Measurements from ENCODE around the gene NECAB2.

NECAB2 gene

DNA sequence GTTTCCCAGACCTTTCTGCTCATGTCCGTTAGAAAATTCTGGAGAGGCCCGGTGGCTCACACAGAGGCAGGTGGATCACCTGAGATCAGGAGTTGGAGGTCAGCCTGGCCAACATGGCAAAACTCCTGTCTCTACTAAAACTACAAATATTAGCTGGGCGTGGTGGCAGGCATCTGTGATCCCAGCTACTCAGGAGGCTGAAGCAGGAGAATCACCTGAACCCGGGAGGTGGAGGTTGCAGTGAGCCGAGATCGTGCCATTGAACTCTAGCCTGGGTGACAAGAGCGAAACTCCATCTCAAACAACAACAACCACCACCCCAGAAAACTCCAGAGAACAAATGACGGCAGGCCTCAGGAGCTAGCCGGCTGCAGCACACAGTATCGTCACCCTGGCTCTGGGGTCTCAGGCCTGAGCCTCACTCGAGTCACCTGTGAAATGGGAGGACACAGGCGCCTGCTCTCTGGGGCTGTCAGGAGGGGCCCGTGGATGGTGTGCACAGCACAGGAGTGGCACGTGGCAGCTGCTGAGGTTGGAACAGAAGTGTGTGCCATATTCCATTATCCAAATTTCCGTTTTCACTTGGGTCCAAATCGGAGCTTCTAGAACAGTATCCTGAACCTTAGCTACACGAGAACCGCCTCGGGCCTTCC is 77.9 kb downstream of the NECAB2 start:
- peaks cover 22% of the 10 kb centered on the region for H3K4me1 ChIP-seq
- no peak overlapping the region for H2AFZ ChIP-seq
- H3K36me3 ChIP-seq (ENCODE audit: control insufficient read depth, insufficient read depth, low read length), result no peaks in the 10 kb centered on the region
- no peak overlapping the region for H3K4me3 ChIP-seq (ENCODE audit: low read depth, low read length)
- no peaks in the 10 kb centered on the region for H3K27me3 ChIP-seq (ENCODE audit: control insufficient read depth, insufficient read depth, low read length)
- H3K4me2 ChIP-seq (ENCODE audit: low read length), result no peak overlapping the region
- no peak overlapping the region for H3K9ac ChIP-seq
- no peak overlapping the region for H3K27ac ChIP-seq
- no peaks in the 10 kb centered on the region for H3K79me2 ChIP-seq
- no peaks in the 10 kb centered on the region for H3K9me3 ChIP-seq (ENCODE audit: control insufficient read depth, low read length)
- TF ChIP-seq, protein P1, sequence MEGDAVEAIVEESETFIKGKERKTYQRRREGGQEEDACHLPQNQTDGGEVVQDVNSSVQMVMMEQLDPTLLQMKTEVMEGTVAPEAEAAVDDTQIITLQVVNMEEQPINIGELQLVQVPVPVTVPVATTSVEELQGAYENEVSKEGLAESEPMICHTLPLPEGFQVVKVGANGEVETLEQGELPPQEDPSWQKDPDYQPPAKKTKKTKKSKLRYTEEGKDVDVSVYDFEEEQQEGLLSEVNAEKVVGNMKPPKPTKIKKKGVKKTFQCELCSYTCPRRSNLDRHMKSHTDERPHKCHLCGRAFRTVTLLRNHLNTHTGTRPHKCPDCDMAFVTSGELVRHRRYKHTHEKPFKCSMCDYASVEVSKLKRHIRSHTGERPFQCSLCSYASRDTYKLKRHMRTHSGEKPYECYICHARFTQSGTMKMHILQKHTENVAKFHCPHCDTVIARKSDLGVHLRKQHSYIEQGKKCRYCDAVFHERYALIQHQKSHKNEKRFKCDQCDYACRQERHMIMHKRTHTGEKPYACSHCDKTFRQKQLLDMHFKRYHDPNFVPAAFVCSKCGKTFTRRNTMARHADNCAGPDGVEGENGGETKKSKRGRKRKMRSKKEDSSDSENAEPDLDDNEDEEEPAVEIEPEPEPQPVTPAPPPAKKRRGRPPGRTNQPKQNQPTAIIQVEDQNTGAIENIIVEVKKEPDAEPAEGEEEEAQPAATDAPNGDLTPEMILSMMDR (IDR thresholded peaks at IDR 0.05), result no peak

DNA sequence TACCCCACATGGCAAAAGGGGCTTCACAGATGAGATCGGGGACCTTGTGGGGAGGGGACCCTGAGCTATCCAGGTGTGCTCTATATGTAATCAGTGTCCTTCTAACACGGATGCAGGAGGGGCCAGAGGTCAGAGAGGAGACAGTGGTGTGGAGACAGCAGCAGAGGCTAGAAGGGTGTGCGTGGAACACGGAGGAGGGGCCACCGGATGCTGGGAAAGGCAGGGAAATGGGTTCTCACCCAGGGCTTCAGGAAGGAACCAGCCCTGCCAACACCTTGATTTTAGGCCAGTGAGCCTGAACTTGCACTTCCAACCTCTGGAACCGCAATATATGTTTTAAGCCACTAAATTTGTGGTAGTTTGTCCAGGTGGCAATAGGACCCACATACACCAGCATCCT is 79.2 kb downstream of the NECAB2 start:
- Histone ChIP-seq H3K4me1 (peaks cover 24% of the 10 kb centered on the region), H3K9ac (no peak overlapping the region), H2AFZ (no peak overlapping the region), H3K4me2 (ENCODE audit: low read length) (no peak overlapping the region), H3K4me3 (ENCODE audit: low read depth, low read length) (no peak overlapping the region), H3K36me3 (ENCODE audit: control insufficient read depth, insufficient read depth, low read length) (no peaks in the 10 kb centered on the region), H3K9me3 (ENCODE audit: control insufficient read depth, low read length) (no peaks in the 10 kb centered on the region), H3K27me3 (ENCODE audit: control insufficient read depth, insufficient read depth, low read length) (no peaks in the 10 kb centered on the region), H3K27ac (no peak overlapping the region), H3K79me2 (no peaks in the 10 kb centered on the region)
- TF ChIP-seq, protein P1 (IDR thresholded peaks at IDR 0.05), result no peak

DNA sequence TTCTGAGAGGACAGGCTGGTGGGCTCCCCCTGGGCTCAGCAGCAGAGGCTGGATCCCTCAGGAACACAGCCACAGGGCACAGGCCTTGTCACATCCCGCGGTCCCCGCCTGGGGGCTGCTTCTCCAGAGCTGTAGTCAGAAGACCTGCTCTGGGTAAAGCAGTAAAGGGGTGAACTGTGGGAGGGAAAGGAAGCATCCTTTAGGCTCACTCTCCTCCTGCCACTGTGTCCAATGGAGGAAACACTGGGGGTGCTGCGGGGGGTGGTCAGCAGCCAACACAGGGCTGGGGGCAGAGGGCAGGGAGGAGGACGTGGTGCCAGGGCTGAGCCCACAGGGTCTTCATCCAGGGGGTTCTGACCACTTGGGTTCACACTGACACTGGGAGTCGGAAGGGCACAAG is 79.6 kb downstream of the NECAB2 start:
- no peaks in the 10 kb centered on the region for H3K9me3 ChIP-seq (ENCODE audit: control insufficient read depth, low read length)
- no peak overlapping the region for H2AFZ ChIP-seq
- no peak overlapping the region for H3K4me3 ChIP-seq (ENCODE audit: low read depth, low read length)
- no peak overlapping the region for H3K9ac ChIP-seq
- peaks cover 28% of the 10 kb centered on the region for H3K4me1 ChIP-seq
- no peak overlapping the region for H3K27ac ChIP-seq
- TF ChIP-seq, protein P1 (IDR thresholded peaks at IDR 0.05), result no peak
- H3K4me2 ChIP-seq (ENCODE audit: low read length), result no peak overlapping the region
- no peaks in the 10 kb centered on the region for H3K79me2 ChIP-seq
- no peaks in the 10 kb centered on the region for H3K27me3 ChIP-seq (ENCODE audit: control insufficient read depth, insufficient read depth, low read length)
- H3K36me3 ChIP-seq (ENCODE audit: control insufficient read depth, insufficient read depth, low read length), result no peaks in the 10 kb centered on the region

DNA sequence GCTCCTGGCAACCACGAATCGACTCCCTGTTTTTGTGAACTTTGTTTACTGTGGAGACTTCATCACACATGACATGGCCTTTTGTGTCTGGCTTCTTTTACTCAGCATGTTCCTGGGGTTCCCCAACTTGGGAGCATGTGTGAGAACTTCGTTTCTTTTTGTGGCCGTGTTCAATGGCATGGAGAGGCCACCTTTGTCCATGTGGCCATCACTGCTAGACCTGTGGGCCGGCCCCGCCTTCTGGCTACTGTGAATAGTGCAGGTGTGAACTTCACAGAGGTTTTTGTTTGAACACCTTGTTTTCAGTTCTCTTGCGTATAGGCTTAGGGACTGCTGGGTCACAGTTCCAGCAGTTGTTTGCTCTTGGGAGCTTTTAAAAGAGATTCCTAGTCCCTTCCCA is 80.2 kb downstream of the NECAB2 start:
- Histone ChIP-seq H2AFZ (no peak overlapping the region), H3K4me1 (peaks cover 25% of the 10 kb centered on the region), H3K27me3 (ENCODE audit: control insufficient read depth, insufficient read depth, low read length) (no peaks in the 10 kb centered on the region), H3K9me3 (ENCODE audit: control insufficient read depth, low read length) (no peaks in the 10 kb centered on the region), H3K4me2 (ENCODE audit: low read length) (no peak overlapping the region), H3K36me3 (ENCODE audit: control insufficient read depth, insufficient read depth, low read length) (no peaks in the 10 kb centered on the region), H3K79me2 (no peaks in the 10 kb centered on the region), H3K4me3 (ENCODE audit: low read depth, low read length) (no peak overlapping the region), H3K27ac (no peak overlapping the region), H3K9ac (no peak overlapping the region)
- TF ChIP-seq, protein P1 (IDR thresholded peaks at IDR 0.05), result peak; percentile 58

DNA sequence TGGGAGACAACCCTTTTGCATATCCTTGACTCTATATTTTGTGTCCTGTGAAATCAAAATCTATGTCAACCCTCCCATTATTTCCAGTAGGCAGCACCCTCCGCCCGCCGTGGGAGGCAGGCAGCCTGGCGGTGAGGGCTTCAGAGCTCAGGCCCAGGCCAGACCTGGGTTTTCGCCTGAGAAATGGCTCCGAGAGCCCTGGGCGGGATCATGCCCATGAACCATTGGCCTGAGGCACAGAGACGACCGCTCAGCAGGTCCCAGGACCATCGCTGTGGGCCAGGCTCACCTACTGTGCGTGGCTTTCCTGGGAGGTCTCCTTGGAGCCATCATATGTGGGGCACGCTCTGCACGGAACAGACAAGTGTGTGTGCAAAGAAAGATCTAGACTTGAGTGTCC is 80.8 kb downstream of the NECAB2 start:
- TF ChIP-seq, protein P1 (IDR thresholded peaks at IDR 0.05), result no peak
- Histone ChIP-seq H3K27me3 (ENCODE audit: control insufficient read depth, insufficient read depth, low read length) (no peaks in the 10 kb centered on the region), H3K4me1 (peaks cover 19% of the 10 kb centered on the region), H3K27ac (no peak overlapping the region), H3K9me3 (ENCODE audit: control insufficient read depth, low read length) (no peaks in the 10 kb centered on the region), H3K4me3 (ENCODE audit: low read depth, low read length) (no peak overlapping the region), H3K9ac (no peak overlapping the region), H2AFZ (no peak overlapping the region), H3K79me2 (no peaks in the 10 kb centered on the region), H3K36me3 (ENCODE audit: control insufficient read depth, insufficient read depth, low read length) (no peaks in the 10 kb centered on the region), H3K4me2 (ENCODE audit: low read length) (no peak overlapping the region)

Data from parathyroid adenoma (tissue), 2 donors.